CD8-positive, alpha-beta memory T cell (primary cell): ENCODE data around the gene SLC7A8. TPM values are rescaled to one million over a fixed set of nuclear protein-coding genes. Genes with fewer than 3 reads are reported as not detected.

Source experiments
- CTCF ChIA-PET: fragments of 350-600 bp; sonication (Branson Sonifier 250); formaldehyde crosslinking; loops from one replicate; lab custom pipeline; 2021; ENCODE audit warnings: antibody characterized with exemption; lab: Charles Lee
- POLR2A ChIA-PET: fragments of 350-600 bp; sonication (Branson Sonifier 250); formaldehyde crosslinking; loops from one replicate; lab custom pipeline; 2021; ENCODE audit warnings: antibody characterized with exemption; lab: Charles Lee
- DNase-seq, 5 donors: peaks; one replicate each; pipeline versions ENCODE4 v3.0.0 to v3.0.0-alpha.2; 2020 to 2022; ENCODE audit warnings: mixed read lengths in 1 of 5
- H3K27ac ChIP-seq: one replicate; pipeline ENCODE4 v1.7.0; 2013; ENCODE audit warnings: low read depth, mild to moderate bottlenecking, low read length, moderate library complexity
- H3K27me3 ChIP-seq: 2 replicates; pipeline ENCODE4 v1.7.0; 2013; ENCODE audit warnings: low read length, mild to moderate bottlenecking; ENCODE audit not compliant: insufficient read depth, poor library complexity, severe bottlenecking
- H3K36me3 ChIP-seq: 2 replicates; pipeline ENCODE4 v1.7.0; 2013; ENCODE audit warnings: mild to moderate bottlenecking, low read length, moderate library complexity; ENCODE audit not compliant: insufficient read depth
- H3K4me1 ChIP-seq: 2 replicates; pipeline ENCODE4 v1.7.0; 2013; ENCODE audit warnings: mild to moderate bottlenecking, low read length, moderate library complexity; ENCODE audit not compliant: insufficient read depth
- H3K4me3 ChIP-seq: 2 replicates; pipeline ENCODE4 v1.7.0; 2013; ENCODE audit warnings: mild to moderate bottlenecking, low read length
- H3K9me3 ChIP-seq: 2 replicates; pipeline ENCODE4 v1.7.0; 2013; ENCODE audit warnings: mild to moderate bottlenecking, low read length
- H3K27ac Mint-ChIP-seq, 8 donors: one replicate each; pipeline ENCODE4 v1.8.0; 2020 to 2021; ENCODE audit warnings: mixed read lengths in 8 of 8, mild to moderate bottlenecking in 6 of 8, inconsistent platforms in 3 of 8, moderate library complexity in 3 of 8
- H3K27me3 Mint-ChIP-seq, 2 donors: one replicate each; pipeline ENCODE4 v1.8.0; 2020 to 2021; ENCODE audit warnings: mixed read lengths in 2 of 2, mild to moderate bottlenecking in 1 of 2, moderate library complexity in 1 of 2
- H3K36me3 Mint-ChIP-seq, 3 donors: one replicate each; pipeline ENCODE4 v1.8.0; 2020 to 2021; ENCODE audit warnings: mixed read lengths in 3 of 3, inconsistent platforms in 1 of 3, mild to moderate bottlenecking in 1 of 3
- H3K4me1 Mint-ChIP-seq, 3 donors: one replicate each; pipeline ENCODE4 v1.8.0; 2020 to 2021; ENCODE audit warnings: mixed read lengths in 3 of 3, inconsistent platforms in 1 of 3, mild to moderate bottlenecking in 1 of 3
- H3K4me3 Mint-ChIP-seq, 7 donors: one replicate each; pipeline ENCODE4 v1.8.0; 2020 to 2021; ENCODE audit warnings: mixed read lengths in 7 of 7, mild to moderate bottlenecking in 6 of 7, moderate library complexity in 4 of 7, inconsistent platforms in 2 of 7
- H3K9me3 Mint-ChIP-seq, 5 donors: one replicate each; pipeline ENCODE4 v1.8.0; 2020 to 2022; ENCODE audit warnings: mixed read lengths in 5 of 5, mild to moderate bottlenecking in 3 of 5, moderate library complexity in 2 of 5, inconsistent platforms in 1 of 5
- polyA plus RNA-seq: library from polyadenylated mRNA; unstranded; fragments of 300-500 nt; fragmentation: Illumina TruSeq; gene quantifications from one replicate; pipeline ENCODE4 v1.2.3, GENCODE V29; 2021
- total RNA-seq, 2 experiments: library from RNA; stranded (reverse); gene quantifications; one replicate each; pipeline ENCODE4 v1.2.3, GENCODE V29; 2021

The SLC7A8 gene
- total and polyA plus RNA-seq, 3 experiments from 2014 or later, result 0.51 to 2.5 (median 1.4) TPM

GRCh38 chr14:23141706-23142444, 41.6 kb downstream of the SLC7A8 start:
- H3K4me1 ChIP-seq, result no peaks in the 10 kb centered on the region
- Mint-ChIP-seq H3K4me3 (no peak overlapping the region), H3K27me3 (peaks cover 0 to 17% of the 10 kb centered on the region in 2 donors), H3K9me3 (no peaks in the 10 kb centered on the region), H3K27ac (peak overlapping the region in 1 of 8 donors; percentile 19), H3K36me3 (no peaks in the 10 kb centered on the region), H3K4me1 (no peaks in the 10 kb centered on the region)
- POLR2A ChIA-PET, result no interaction called here
- no peaks in the 10 kb centered on the region for H3K9me3 ChIP-seq
- no peak overlapping the region for H3K4me3 ChIP-seq
- H3K27ac ChIP-seq, result no peak overlapping the region
- no peaks in the 10 kb centered on the region for H3K36me3 ChIP-seq
- CTCF ChIA-PET, result no interaction called here
- no peaks in the 10 kb centered on the region for H3K27me3 ChIP-seq
- DNase-seq, result no peak

GRCh38 chr14:23140371-23140770, 43.1 kb downstream of the SLC7A8 start:
- no peak overlapping the region for H3K4me3 Mint-ChIP-seq

DNA sequence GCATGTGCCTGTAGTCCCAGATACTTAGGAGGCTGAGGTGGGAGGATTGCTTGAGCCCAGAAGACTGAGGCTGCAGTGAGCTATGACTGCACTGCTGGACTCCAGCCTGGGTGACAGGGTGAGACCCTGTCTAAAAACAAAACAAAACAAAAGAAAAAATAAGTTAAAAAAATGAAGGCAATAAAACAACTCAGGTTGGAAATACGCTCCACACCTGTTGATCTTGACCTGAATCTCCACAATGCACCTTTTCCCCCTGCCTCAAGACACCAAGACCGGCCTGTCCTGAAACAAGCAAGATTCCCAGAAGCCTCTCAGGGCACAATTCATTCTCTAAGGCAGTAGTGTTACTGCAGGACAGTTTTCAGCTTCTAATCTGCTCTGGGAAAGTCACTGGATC, 43.6 kb downstream of the SLC7A8 start:
- H3K9me3 ChIP-seq, result no peaks in the 10 kb centered on the region
- ChIA-PET CTCF (no interaction called here), POLR2A (no interaction called here)
- no peak overlapping the region for H3K27ac ChIP-seq
- Mint-ChIP-seq H3K9me3 (no peaks in the 10 kb centered on the region), H3K4me1 (no peaks in the 10 kb centered on the region), H3K36me3 (no peaks in the 10 kb centered on the region), H3K27ac (no peak overlapping the region), H3K27me3 (peaks cover 5 to 7% of the 10 kb centered on the region in 2 donors), H3K4me3 (no peak overlapping the region)
- H3K27me3 ChIP-seq, result no peaks in the 10 kb centered on the region
- no peaks in the 10 kb centered on the region for H3K36me3 ChIP-seq
- no peak overlapping the region for H3K4me3 ChIP-seq
- no peaks in the 10 kb centered on the region for H3K4me1 ChIP-seq
- DNase-seq, result no peak

More at GRCh38 chr14:23140371-23140770, 43.1 kb downstream of the SLC7A8 start:
- no peak for DNase-seq
- no peaks in the 10 kb centered on the region for H3K4me1 ChIP-seq
- H3K9me3 ChIP-seq, result no peaks in the 10 kb centered on the region
- no peak overlapping the region for H3K27ac ChIP-seq
- no peak overlapping the region for H3K27ac Mint-ChIP-seq
- H3K27me3 ChIP-seq, result no peaks in the 10 kb centered on the region
- no peaks in the 10 kb centered on the region for H3K36me3 Mint-ChIP-seq
- H3K4me1 Mint-ChIP-seq, result no peaks in the 10 kb centered on the region
- POLR2A ChIA-PET, result no interaction called here
- CTCF ChIA-PET, result no interaction called here
- H3K4me3 ChIP-seq, result no peak overlapping the region
- H3K36me3 ChIP-seq, result no peaks in the 10 kb centered on the region
- no peaks in the 10 kb centered on the region for H3K9me3 Mint-ChIP-seq
- H3K27me3 Mint-ChIP-seq, result peaks cover 5 to 7% of the 10 kb centered on the region in 2 donors

- DNase-seq, result no peak
- Mint-ChIP-seq H3K36me3 (no peaks in the 10 kb centered on the region), H3K9me3 (no peaks in the 10 kb centered on the region), H3K4me3 (no peak overlapping the region), H3K4me1 (no peaks in the 10 kb centered on the region), H3K27ac (peak overlapping the region in 1 of 8 donors; percentile 27), H3K27me3 (peaks cover 5% of the 10 kb centered on the region in 2 donors)
- no peaks in the 10 kb centered on the region for H3K36me3 ChIP-seq
- H3K27me3 ChIP-seq, result no peaks in the 10 kb centered on the region
- H3K4me3 ChIP-seq, result no peak overlapping the region
- POLR2A ChIA-PET, result no interaction called here
- no peaks in the 10 kb centered on the region for H3K4me1 ChIP-seq
- no peaks in the 10 kb centered on the region for H3K9me3 ChIP-seq
- no peak overlapping the region for H3K27ac ChIP-seq
- CTCF ChIA-PET, result interaction anchor here (0.8 kb wide), 1 partner anchor 38 kb away, joined by 3 read pairs; no protein-coding TSS in a partner anchor
Measured at GRCh38 chr14:23137813-23138535, 45.5 kb downstream of the SLC7A8 start.

GRCh38 chr14:23137192-23137812, 46.2 kb downstream of the SLC7A8 start:
- ChIA-PET CTCF (interaction anchor here (0.7 kb wide), 1 partner anchor 60 kb away, joined by 3 read pairs; no protein-coding TSS in a partner anchor), POLR2A (no interaction called here)
- Mint-ChIP-seq H3K27ac (no peak overlapping the region), H3K4me3 (no peak overlapping the region), H3K36me3 (no peaks in the 10 kb centered on the region), H3K9me3 (no peaks in the 10 kb centered on the region), H3K27me3 (peaks cover 5% of the 10 kb centered on the region in 2 donors), H3K4me1 (no peaks in the 10 kb centered on the region)
- no peak for DNase-seq
- no peak overlapping the region for H3K4me3 ChIP-seq
- no peaks in the 10 kb centered on the region for H3K9me3 ChIP-seq
- H3K4me1 ChIP-seq, result no peaks in the 10 kb centered on the region
- H3K36me3 ChIP-seq, result no peaks in the 10 kb centered on the region
- H3K27me3 ChIP-seq, result no peaks in the 10 kb centered on the region
- no peak overlapping the region for H3K27ac ChIP-seq

GRCh38 chr14:23136566-23137133, 46.8 kb downstream of the SLC7A8 start:
- H3K4me1 Mint-ChIP-seq, result no peaks in the 10 kb centered on the region
- CTCF ChIA-PET, result interaction anchor here (0.7 kb wide), 1 partner anchor 60 kb away, joined by 3 read pairs; no protein-coding TSS in a partner anchor
- no peak overlapping the region for H3K27ac ChIP-seq
- no peak for DNase-seq
- no peaks in the 10 kb centered on the region for H3K9me3 Mint-ChIP-seq
- no peak overlapping the region for H3K4me3 ChIP-seq
- POLR2A ChIA-PET, result no interaction called here
- H3K4me3 Mint-ChIP-seq, result no peak overlapping the region
- H3K27ac Mint-ChIP-seq, result no peak overlapping the region
- no peaks in the 10 kb centered on the region for H3K36me3 ChIP-seq
- no peaks in the 10 kb centered on the region for H3K4me1 ChIP-seq
- H3K27me3 ChIP-seq, result no peaks in the 10 kb centered on the region
- peaks cover 5% of the 10 kb centered on the region in 2 donors for H3K27me3 Mint-ChIP-seq
- H3K36me3 Mint-ChIP-seq, result no peaks in the 10 kb centered on the region
- no peaks in the 10 kb centered on the region for H3K9me3 ChIP-seq

DNA sequence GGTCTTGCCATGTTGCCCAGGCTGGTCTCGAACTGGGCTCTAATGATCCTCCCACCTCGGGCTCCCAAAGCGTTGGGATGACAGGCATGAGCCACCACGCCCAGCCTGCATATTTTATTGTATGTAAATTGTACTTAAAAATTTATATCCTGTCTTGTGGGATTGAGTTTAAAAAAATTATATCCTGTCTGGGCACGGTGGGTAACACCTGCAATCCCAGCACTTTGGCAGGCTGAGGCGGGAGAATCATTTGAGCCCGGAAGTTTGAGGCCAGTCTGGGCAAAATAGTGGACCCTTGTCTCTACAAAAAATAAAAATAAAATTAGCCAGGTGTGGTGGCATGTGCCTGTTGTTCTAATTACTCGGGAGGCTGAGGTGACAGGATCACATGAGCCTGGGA, 50.5 kb downstream of the SLC7A8 start:
- CTCF ChIA-PET, result no interaction called here
- Mint-ChIP-seq H3K27me3 (peaks cover 13 to 16% of the 10 kb centered on the region in 2 donors), H3K27ac (no peak overlapping the region), H3K36me3 (no peaks in the 10 kb centered on the region), H3K4me1 (peaks cover 0 to 5% (median 1%) of the 10 kb centered on the region in 3 donors), H3K9me3 (no peaks in the 10 kb centered on the region), H3K4me3 (no peak overlapping the region)
- POLR2A ChIA-PET, result no interaction called here
- DNase-seq, result no peak
- no peak overlapping the region for H3K4me3 ChIP-seq
- H3K4me1 ChIP-seq, result no peaks in the 10 kb centered on the region
- no peaks in the 10 kb centered on the region for H3K27me3 ChIP-seq
- no peaks in the 10 kb centered on the region for H3K36me3 ChIP-seq
- no peak overlapping the region for H3K27ac ChIP-seq
- H3K9me3 ChIP-seq, result no peaks in the 10 kb centered on the region
